ENCODE measurements around the gene MCRS1. TPM values are rescaled to one million over a fixed set of nuclear protein-coding genes. Genes with fewer than 3 reads are reported as not detected.

The MCRS1 gene
- total and polyA plus RNA-seq, 10 of the 15 experiments (the other 5 are each of a cell fraction or from before 2014, with no cell fraction given), result 34.3 to 82.8 (median 57.6) TPM

GRCh38 chr12:49525942-49526341 is 42.0 kb downstream of the MCRS1 start (continued):
- no peak for TF ChIP-seq ZBTB40 (IDR thresholded peaks at IDR 0.05; ENCODE audit: borderline replicate concordance)
- no peak for TF ChIP-seq TCF7 (IDR thresholded peaks at IDR 0.05; ENCODE audit: borderline replicate concordance)
- TF ChIP-seq E4F1 (IDR thresholded peaks at IDR 0.05; ENCODE audit: borderline replicate concordance, partially characterized antibody), result no peak
- no peak for TF ChIP-seq MXI1 (IDR thresholded peaks at IDR 0.05; ENCODE audit: low read depth, low read length)
- TF ChIP-seq ZBED1 (IDR thresholded peaks at IDR 0.05; ENCODE audit: borderline replicate concordance), result no peak
- no peak for TF ChIP-seq TARDBP (IDR thresholded peaks at IDR 0.05; ENCODE audit: borderline replicate concordance)

Measured in GM12878 (cell line).